ENCODE results near the gene MYMK. TPM values are rescaled to one million over a fixed set of nuclear protein-coding genes. Genes with fewer than 3 reads are reported as not detected.

The MYMK gene
- total RNA-seq, 1 donor from 2014 or later = not detected

DNA sequence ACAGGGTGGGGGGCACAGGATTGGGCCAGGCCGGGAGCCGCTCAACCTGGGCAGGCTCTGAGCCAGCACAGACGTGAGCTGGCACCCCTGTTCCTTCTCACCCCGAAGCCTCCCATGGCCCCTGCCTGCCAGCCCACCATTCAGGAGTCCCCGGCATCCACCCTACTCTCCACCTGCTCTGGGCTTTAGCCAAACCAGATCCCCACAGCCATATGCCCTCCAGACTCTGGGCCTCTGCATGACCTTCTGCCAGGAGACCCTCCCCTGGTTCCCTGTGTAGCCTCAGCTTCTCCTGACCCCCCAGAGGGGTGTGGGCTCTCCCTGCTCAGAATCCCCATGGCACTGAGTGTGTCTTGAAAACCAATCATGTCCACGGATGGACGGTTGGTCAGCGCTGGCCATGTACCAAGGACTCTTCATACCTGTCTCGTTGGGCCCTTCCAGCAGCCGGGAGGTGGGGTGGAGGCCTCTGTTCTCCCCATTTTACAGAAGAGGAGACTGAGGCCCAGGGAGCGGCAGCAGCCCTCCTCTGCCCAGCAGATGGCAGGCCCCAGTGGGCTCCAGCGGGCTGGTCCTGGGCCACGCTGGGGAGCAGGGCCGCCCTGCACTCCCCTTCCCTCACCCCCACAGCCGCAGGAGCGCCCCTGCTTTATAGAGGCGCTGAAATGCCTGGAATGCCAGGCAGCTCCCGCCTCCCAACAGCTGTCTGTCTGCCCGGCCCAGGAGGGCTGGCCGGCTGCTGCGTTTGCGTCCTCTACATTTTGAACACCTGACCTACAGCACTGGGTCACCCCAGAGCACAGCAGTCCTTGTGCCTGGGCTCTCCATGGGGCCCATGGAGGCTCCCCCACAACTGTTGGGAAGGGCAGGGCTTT lies 3.5 kb upstream of the MYMK start:
- Histone ChIP-seq H3K9me3 (no peaks in the 10 kb centered on the region), H3K4me1 (peaks cover 30% of the 10 kb centered on the region), H3K36me3 (no peaks in the 10 kb centered on the region), H3K27me3 (ENCODE audit: low read depth) (peaks cover 16% of the 10 kb centered on the region), H3K27ac (peak overlapping the region; percentile 27), H3K4me3 (no peak overlapping the region)
- DNase-seq = no peak
- TF ChIP-seq, protein P1, sequence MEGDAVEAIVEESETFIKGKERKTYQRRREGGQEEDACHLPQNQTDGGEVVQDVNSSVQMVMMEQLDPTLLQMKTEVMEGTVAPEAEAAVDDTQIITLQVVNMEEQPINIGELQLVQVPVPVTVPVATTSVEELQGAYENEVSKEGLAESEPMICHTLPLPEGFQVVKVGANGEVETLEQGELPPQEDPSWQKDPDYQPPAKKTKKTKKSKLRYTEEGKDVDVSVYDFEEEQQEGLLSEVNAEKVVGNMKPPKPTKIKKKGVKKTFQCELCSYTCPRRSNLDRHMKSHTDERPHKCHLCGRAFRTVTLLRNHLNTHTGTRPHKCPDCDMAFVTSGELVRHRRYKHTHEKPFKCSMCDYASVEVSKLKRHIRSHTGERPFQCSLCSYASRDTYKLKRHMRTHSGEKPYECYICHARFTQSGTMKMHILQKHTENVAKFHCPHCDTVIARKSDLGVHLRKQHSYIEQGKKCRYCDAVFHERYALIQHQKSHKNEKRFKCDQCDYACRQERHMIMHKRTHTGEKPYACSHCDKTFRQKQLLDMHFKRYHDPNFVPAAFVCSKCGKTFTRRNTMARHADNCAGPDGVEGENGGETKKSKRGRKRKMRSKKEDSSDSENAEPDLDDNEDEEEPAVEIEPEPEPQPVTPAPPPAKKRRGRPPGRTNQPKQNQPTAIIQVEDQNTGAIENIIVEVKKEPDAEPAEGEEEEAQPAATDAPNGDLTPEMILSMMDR (IDR thresholded peaks at IDR 0.05) = no peak
- ATAC-seq = no peak
- intact Hi-C loops (cut with DNase I) = no loop called here

DNA sequence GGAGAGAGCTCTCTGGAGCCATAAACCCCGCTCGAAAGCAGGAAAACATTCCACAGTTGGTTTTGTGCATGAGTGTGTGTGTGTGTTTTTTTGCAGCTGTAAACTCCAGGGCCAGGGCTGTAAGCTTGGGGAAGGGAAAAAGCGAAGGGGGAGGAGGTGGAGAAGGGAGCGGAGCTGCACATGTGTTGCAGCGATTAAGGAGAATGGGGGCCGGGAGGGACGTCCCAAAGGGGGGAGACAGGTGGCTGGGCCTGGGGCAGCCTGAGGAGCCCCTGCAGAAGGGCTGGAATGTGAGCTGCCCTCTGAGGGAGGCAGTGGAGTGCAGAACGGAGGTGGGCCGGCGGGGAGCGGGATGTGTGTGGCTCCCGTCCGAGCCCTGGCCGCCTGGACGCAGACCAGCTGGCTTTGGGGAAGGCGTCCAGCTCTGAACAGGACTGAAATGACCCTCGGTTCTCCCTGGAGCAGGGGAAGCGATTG lies 2.7 kb upstream of the MYMK start:
- peaks cover 16% of the 10 kb centered on the region for H3K27me3 ChIP-seq (ENCODE audit: low read depth)
- intact Hi-C loops (cut with DNase I) = no loop called here
- peaks cover 30% of the 10 kb centered on the region for H3K4me1 ChIP-seq
- TF ChIP-seq, protein P1 (IDR thresholded peaks at IDR 0.05) = no peak
- no peak overlapping the region for H3K4me3 ChIP-seq
- no peaks in the 10 kb centered on the region for H3K9me3 ChIP-seq
- ATAC-seq (peak; percentile 46 to 60), DNase-seq (no peak)
- H3K27ac ChIP-seq = peak overlapping the region; percentile 51
- no peaks in the 10 kb centered on the region for H3K36me3 ChIP-seq

DNA sequence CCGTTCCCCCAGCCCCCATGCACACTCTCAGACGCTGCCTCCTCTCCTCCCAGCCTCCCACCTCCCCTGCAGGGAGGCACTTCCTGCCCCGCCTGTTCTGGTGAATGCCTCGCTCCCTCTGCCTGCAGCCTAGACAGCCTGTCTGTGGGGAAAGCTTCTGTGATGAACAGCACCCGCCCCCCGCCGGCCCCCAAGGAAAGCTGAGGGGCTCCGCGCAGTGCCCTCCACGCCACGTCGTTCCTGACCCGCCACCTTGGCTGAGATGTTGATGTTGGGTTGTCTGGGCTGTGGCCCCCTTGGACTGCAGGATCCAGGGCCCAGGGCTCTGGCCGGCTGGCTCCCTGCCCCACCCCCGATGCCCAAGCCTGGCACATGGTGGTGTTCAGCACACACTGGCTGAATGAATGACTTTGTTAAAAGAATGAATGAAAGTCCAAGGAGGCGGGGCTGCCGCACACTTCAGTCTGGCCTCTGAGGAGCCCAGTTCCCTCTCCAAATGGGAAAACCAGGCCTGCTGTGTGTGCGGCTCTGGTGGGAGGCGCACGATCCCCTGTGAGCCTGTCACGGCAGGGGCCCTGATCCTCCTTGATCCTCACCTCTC lies 2.1 kb upstream of the MYMK start:
- peak overlapping the region; percentile 51 for H3K27ac ChIP-seq
- H3K9me3 ChIP-seq = no peaks in the 10 kb centered on the region
- peaks cover 30% of the 10 kb centered on the region for H3K4me1 ChIP-seq
- intact Hi-C loops (cut with DNase I) = no loop called here
- H3K36me3 ChIP-seq = no peaks in the 10 kb centered on the region
- no peak overlapping the region for H3K4me3 ChIP-seq
- ATAC-seq (no peak), DNase-seq (no peak)
- peaks cover 16% of the 10 kb centered on the region for H3K27me3 ChIP-seq (ENCODE audit: low read depth)
- TF ChIP-seq, protein P1 (IDR thresholded peaks at IDR 0.05) = no peak

DNA sequence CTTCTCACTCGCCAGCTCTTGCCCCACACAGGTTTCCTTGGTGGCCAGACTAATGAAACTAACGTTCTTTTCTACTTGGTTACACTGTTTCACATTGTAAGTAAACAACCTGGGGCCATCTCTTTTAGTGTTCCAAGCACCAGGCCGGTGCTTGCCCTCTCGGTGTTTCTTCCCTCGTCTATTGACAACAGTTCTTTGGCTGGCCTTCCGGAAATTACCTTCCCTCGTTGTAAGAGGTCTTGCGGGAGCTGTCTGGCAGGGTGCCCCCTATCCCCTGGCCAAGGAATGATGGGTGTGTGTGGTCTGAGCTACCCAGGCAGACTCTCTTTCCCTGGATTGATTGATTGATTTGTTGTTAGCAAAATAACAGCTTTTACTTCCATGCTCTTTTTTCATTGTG lies 918 bp upstream of the MYMK start:
- H3K9me3 ChIP-seq = no peaks in the 10 kb centered on the region
- no peak for ATAC-seq
- TF ChIP-seq, protein P1 (IDR thresholded peaks at IDR 0.05) = no peak

DNA sequence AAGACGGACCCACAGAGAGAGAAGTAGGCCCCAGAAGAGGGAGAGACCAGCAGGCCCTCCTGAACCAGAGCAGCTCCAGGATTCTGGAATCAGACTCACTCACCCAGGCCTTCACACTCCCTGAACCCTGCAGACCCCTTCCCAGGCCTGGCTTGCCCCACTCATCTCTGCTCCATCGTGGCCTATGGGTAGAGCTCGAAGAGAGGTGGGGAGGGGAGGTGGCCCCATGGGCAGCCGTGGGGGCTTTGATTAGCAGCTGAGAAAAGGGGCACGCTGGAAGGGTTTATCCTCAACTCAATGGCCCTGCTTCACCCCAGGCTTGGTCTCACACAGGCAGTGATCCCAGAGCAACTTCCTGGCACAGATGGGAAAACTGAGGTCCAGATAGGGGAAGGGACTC lies 613 bp downstream of the MYMK start:
- no peaks in the 10 kb centered on the region for H3K27me3 ChIP-seq (ENCODE audit: low read depth)
- H3K27ac ChIP-seq = no peak overlapping the region
- no peak overlapping the region for H3K4me3 ChIP-seq

More for the DNA sequence above, 918 bp upstream of the MYMK start:
- H3K4me3 ChIP-seq = no peak overlapping the region
- H3K27ac ChIP-seq = no peak overlapping the region
- peaks cover 30% of the 10 kb centered on the region for H3K4me1 ChIP-seq
- intact Hi-C loops (cut with DNase I) = no loop called here
- peaks cover 12% of the 10 kb centered on the region for H3K27me3 ChIP-seq (ENCODE audit: low read depth)
- DNase-seq = no peak
- no peaks in the 10 kb centered on the region for H3K36me3 ChIP-seq

More for the DNA sequence above, 613 bp downstream of the MYMK start:
- no peak for DNase-seq
- intact Hi-C loops (cut with DNase I) = no loop called here
- H3K9me3 ChIP-seq = no peaks in the 10 kb centered on the region
- no peaks in the 10 kb centered on the region for H3K36me3 ChIP-seq
- no peak for ATAC-seq
- H3K4me1 ChIP-seq = peaks cover 30% of the 10 kb centered on the region
- TF ChIP-seq, protein P1 (IDR thresholded peaks at IDR 0.05) = no peak

Measured in lower lobe of right lung (tissue), 2 donors.